ENCODE results near the gene MICB.

DNA sequence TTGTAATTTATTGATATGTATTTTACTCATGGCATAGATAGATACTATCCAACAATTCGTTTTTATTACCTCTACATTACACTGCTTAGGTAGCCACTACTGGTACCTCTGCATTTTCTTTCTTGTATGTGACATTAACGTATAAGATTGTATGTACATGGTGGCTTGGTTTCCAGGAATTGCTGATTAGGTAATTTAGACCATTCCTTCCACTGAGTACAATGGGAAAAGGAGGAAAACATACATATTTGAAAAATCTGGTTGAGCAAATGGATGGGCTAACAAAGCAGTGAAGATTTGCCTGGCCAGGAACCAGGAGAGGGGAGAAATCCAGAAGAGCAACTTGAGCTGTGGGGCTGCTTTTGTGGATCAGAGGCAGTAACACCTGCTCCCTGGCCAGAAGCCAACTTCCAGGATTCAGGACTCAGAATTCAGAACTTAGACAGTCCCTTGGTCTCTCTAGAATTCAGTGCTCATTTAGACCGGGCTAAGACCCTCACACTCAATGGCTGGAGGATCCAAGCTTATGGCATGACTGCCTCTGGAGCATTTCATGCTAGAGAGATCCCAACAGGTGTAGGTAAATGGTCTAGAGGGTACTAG, 17.9 kb upstream of the MICB start:
- TF ChIP-seq, protein P1, sequence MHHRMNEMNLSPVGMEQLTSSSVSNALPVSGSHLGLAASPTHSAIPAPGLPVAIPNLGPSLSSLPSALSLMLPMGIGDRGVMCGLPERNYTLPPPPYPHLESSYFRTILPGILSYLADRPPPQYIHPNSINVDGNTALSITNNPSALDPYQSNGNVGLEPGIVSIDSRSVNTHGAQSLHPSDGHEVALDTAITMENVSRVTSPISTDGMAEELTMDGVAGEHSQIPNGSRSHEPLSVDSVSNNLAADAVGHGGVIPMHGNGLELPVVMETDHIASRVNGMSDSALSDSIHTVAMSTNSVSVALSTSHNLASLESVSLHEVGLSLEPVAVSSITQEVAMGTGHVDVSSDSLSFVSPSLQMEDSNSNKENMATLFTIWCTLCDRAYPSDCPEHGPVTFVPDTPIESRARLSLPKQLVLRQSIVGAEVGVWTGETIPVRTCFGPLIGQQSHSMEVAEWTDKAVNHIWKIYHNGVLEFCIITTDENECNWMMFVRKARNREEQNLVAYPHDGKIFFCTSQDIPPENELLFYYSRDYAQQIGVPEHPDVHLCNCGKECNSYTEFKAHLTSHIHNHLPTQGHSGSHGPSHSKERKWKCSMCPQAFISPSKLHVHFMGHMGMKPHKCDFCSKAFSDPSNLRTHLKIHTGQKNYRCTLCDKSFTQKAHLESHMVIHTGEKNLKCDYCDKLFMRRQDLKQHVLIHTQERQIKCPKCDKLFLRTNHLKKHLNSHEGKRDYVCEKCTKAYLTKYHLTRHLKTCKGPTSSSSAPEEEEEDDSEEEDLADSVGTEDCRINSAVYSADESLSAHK (tag by site-specific recombination; IDR thresholded peaks at IDR 0.05), result no peak
- TF ChIP-seq ZNF239 (tag by site-specific recombination; IDR thresholded peaks at IDR 0.05), result no peak
- no peak for TF ChIP-seq ZNF660 (tag by site-specific recombination; IDR thresholded peaks at IDR 0.05)
- TF ChIP-seq, protein P2, sequence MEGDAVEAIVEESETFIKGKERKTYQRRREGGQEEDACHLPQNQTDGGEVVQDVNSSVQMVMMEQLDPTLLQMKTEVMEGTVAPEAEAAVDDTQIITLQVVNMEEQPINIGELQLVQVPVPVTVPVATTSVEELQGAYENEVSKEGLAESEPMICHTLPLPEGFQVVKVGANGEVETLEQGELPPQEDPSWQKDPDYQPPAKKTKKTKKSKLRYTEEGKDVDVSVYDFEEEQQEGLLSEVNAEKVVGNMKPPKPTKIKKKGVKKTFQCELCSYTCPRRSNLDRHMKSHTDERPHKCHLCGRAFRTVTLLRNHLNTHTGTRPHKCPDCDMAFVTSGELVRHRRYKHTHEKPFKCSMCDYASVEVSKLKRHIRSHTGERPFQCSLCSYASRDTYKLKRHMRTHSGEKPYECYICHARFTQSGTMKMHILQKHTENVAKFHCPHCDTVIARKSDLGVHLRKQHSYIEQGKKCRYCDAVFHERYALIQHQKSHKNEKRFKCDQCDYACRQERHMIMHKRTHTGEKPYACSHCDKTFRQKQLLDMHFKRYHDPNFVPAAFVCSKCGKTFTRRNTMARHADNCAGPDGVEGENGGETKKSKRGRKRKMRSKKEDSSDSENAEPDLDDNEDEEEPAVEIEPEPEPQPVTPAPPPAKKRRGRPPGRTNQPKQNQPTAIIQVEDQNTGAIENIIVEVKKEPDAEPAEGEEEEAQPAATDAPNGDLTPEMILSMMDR (tag by site-specific recombination; IDR thresholded peaks at IDR 0.05), result no peak
- no peak for TF ChIP-seq YY1 (tag by site-specific recombination; IDR thresholded peaks at IDR 0.05)
- TF ChIP-seq REPIN1 (tag by site-specific recombination; IDR thresholded peaks at IDR 0.05; ENCODE audit: low read depth), result no peak
- TF ChIP-seq, protein P3, sequence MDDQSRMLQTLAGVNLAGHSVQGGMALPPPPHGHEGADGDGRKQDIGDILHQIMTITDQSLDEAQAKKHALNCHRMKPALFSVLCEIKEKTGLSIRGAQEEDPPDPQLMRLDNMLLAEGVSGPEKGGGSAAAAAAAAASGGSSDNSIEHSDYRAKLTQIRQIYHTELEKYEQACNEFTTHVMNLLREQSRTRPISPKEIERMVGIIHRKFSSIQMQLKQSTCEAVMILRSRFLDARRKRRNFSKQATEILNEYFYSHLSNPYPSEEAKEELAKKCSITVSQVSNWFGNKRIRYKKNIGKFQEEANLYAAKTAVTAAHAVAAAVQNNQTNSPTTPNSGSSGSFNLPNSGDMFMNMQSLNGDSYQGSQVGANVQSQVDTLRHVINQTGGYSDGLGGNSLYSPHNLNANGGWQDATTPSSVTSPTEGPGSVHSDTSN (CRISPR knock-in tag; IDR thresholded peaks at IDR 0.05), result no peak
